Right renal cortex interstitium (tissue), 3 donors: ENCODE results near the gene DGKI. TPM values are rescaled to one million over a fixed set of nuclear protein-coding genes. Genes with fewer than 3 reads are reported as not detected.
"Not testable (repeated sequence)": the region's sequence is repeated elsewhere in the genome, so short reads cannot be mapped to it uniquely, and the experiment has no call there.

Experiments
- DNase-seq, 3 donors: peaks; one replicate each; pipeline ENCODE4 v3.0.0-alpha.2; 2013; ENCODE audit warnings: low read depth in 3 of 3, low spot score in 2 of 3
- polyA plus RNA-seq, 3 donors: library from polyadenylated mRNA; unstranded; fragments of 120-200 nt; gene quantifications; one replicate each; pipeline ENCODE4 v1.2.1, GENCODE V29; 2013; ENCODE audit not compliant: insufficient read length in 3 of 3

DGKI gene
- polyA plus RNA-seq, 3 donors, result 1.4 to 1.9 (median 1.8) TPM

DNA sequence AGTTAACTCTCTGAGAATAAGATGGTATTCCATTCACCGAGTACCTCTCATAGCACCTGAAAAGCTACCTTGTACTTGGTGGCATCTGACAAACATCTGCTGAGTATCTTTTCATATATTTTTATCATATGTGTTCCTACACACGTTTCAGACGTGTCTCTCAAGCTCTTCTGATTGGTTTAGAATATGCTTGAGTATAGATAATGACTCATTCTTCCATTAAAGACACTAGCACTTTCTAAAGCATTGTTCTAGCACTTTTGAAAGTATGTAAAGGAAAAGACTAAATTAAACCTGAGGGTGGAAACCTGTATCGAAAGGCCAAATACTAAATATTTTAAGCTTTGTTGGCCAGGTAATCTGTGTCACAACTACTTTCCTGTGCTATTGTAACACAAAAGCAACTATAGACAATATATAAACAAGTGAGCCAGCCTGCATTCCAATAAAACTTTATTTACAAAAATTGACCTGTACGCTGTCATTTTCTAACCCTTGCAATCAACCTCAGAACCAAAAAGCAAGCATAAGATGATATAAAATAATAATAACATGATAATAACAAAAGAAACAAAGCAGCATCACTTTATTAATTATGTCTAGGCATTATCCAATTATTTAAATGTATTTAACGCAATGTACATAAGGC is 95.3 kb downstream of the DGKI start:
- DNase-seq, result no peak

- DNase-seq, result no peak
Observed at GRCh38 chr7:137747359-137748031, 99.3 kb downstream of the DGKI start.

GRCh38 chr7:137743021-137743420 is 103.8 kb downstream of the DGKI start:
- DNase-seq, result no peak

DNA sequence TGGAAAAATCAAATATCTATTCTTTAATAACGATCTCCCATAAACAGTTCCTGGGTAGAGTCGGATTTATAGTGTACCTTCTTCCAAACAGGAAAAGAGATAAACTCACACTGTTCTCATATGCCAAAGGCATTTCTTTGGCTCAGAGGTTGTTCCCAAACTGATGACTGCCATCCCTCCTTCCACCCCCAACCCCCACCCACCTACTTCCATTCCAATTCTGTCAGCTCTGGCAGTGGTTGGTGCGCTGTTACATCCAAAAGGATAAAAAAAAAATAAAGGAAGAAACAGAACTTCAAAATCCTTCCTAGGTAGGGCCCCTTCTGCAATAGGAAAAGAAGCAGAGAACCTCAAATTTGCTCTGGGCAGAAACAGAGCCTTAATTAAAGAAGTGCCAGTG is 104.7 kb downstream of the DGKI start:
- no peak for DNase-seq

- no peak for DNase-seq
Observed at GRCh38 chr7:137741443-137741842, 105.3 kb downstream of the DGKI start.

- no peak for DNase-seq
Observed at GRCh38 chr7:137734221-137734620, 112.6 kb downstream of the DGKI start.

GRCh38 chr7:137732168-137732567 is 114.6 kb downstream of the DGKI start:
- DNase-seq, result no peak

- no peak for DNase-seq
Observed at GRCh38 chr7:137731436-137731835, 115.3 kb downstream of the DGKI start.

GRCh38 chr7:137728426-137728825 is 118.3 kb downstream of the DGKI start:
- DNase-seq, result no peak

- no peak for DNase-seq
Observed at GRCh38 chr7:137727413-137727812, 119.4 kb downstream of the DGKI start.

DNA sequence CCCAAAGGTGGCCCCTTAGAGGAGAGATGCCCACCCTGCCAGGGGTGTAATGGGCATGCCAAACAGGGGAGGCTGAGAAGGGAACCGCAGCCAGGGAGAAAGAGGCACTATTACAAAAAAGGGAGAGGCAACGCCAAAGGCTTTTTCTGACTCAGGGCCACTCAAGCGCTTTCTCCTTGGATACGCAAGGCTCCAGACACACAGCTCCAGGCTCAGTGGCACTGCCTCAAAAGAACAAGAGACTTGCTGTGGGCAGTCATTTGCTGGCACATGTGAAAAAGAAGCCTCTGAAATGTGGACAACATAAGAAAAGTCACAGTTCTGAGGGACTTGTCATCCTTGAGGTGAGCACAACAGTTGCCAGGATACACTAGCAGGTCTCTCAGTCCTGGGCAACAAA is 128.4 kb downstream of the DGKI start:
- no peak for DNase-seq

DNA sequence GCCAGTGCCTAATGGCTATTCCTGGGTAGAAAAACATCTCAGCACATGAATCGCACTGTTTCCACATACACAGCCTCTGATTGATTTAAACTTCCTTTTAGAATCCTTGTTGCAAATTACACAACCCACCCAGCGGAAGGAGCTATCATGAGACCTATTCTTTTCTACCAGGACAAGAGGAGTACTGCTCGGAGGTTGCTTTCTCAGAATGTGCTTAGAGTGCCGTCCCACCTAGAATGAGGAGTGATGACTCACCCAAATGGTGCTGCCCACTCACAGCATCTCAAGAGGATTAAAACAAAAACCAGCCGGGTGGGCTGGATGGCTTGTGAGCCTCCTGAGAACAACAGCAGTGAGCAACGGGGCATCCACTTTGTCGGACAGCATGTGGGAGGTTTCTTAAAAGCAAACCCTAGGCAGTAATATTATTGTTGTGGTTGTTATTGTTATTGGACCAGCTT is 128.9 kb downstream of the DGKI start:
- no peak for DNase-seq

DNA sequence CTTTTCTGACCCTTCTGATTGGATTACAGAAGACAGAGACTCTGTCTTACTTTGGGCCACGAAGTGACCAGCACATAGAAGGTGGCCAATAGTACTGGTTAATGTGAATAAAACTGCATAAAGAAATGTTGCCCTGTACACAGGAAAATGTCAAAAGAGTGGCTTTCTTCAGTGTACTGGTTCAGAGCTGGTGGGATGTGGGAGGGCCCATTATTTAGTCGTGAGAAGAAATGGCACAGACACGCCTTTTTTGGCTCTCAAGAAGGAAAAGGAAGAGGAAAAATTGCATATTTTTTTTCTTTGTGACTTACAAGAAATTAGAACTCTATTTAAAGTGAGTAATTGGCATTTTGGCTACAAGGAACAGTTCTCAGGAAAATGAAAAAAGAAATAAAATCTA is 129.7 kb downstream of the DGKI start:
- DNase-seq, result no peak

GRCh38 chr7:137716061-137716460 is 130.7 kb downstream of the DGKI start:
- no peak for DNase-seq

DNA sequence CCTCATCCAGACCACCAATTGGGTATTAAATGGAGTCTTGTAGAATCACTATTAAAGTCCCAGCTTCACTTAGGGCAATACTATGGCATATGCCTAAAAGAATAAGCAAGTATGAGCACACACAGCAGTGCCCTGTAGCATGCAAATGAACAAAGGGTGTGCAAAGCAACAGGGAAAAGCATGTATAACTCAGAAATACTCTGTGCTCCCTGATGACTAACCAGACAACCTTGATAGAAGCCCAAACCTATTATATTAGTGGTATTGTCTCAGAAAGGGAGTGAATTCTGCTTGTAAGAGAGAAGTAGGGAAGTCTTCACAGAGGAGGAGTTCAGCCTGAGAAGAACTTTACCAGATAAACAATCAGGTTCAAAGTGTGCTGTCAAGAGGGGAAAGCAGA is 131.2 kb downstream of the DGKI start:
- DNase-seq, result no peak

DNA sequence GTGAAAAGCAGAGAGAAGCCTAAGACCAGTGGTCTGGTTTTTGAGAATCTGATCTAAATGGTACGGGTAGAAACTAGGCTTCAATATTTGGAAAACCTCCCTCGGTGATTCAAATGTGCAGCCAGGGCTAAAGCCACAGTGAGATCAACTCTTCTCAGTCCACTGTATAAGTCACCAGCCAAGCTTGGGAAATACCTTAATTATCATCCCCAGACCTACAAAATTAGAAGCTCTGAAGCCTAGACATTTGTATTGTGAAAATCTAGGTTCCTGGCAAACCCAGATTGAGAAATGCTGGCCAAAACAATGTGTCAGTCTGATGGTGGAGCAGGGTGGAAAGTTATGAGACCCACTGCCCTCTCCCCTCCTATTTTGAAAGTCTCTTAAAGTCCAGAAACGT is 131.7 kb downstream of the DGKI start:
- DNase-seq, result no peak

DNA sequence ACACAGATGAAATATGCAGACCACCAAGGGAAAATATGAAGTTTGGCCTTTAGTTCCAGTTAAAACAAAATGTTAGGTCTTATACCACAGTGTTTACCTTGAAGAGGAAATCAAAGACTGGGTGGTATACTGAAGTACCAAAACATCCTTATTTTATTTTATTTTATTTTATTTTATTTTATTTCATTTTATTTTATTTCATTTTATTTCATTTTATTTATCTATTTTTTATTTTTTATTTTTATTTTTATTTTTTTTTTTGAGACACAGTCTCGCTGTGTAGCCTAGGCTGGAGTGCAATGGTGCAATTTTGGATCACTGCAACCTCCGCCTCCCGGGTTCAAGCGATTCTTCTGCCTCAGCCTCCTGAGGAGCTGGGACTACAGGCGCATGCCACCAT is 140.4 kb downstream of the DGKI start:
- DNase-seq, result not testable (repeated sequence)

- DNase-seq, result no peak
Observed at GRCh38 chr7:137704723-137705122, 142.1 kb downstream of the DGKI start.

DNA sequence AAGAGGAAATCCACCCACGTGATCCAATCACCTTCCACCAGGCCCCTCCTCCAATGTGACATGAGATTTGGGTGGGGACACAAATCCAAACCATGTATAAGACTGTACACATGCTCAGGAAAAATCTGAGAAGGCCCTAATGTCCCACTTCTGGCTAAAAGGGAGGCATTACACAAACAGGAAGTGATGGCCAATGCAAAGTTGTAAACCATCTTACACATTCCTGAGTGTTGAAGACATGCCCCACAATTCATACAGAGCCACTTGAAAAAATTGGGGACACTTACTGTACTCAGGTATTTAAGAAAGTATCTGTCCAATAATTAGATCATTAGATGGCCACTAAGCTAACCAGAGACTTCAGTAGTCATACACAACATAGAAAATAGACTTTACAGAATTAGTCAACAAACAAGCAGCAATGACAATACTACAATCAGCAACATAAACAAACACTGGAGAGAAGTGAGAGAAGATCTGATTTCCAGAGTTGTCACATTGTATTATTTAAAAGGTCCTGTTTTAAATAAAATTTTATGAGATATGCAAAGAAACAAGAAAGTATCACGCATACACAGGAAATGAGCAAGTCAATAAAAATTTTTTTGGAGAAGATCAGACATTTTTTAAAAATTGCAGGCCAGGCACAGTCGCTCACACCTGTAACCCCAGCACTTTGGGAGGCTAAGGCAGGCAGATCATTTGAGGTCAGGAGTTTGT is 143.3 kb downstream of the DGKI start:
- no peak for DNase-seq

GRCh38 chr7:137696988-137697387 is 149.8 kb downstream of the DGKI start:
- DNase-seq, result no peak

DNA sequence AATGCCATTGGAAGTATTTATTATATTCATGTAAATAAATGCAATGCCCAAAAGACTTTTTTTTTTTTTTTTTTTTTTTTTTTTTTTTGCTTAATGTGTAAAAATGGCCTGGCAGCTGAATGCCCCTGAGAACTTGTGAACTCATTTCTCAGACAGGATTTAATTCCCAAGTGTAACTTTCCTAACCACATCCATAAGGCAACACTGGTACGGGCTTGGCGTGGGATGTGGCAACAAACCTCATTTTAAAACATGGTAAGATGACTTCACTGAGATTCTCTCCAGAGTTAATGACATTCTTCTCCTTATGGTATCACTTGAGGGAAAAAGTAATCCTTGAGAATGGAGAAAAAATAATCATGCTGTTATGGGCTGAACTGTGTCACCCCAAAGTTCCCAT is 150.4 kb downstream of the DGKI start:
- DNase-seq, result no peak

GRCh38 chr7:137695942-137696341 is 150.8 kb downstream of the DGKI start:
- DNase-seq, result no peak
